Suppressor macrophage (primary cell): ENCODE data around the gene PAPOLA.

Experiments
- DNase-seq, 4 experiments: peaks; one replicate each; pipeline ENCODE4 v3.0.0-alpha.2; 2020 to 2022

The PAPOLA gene

GRCh38 chr14:96565811-96566210 lies 63.6 kb downstream of the PAPOLA start:
- no peak for DNase-seq

DNA sequence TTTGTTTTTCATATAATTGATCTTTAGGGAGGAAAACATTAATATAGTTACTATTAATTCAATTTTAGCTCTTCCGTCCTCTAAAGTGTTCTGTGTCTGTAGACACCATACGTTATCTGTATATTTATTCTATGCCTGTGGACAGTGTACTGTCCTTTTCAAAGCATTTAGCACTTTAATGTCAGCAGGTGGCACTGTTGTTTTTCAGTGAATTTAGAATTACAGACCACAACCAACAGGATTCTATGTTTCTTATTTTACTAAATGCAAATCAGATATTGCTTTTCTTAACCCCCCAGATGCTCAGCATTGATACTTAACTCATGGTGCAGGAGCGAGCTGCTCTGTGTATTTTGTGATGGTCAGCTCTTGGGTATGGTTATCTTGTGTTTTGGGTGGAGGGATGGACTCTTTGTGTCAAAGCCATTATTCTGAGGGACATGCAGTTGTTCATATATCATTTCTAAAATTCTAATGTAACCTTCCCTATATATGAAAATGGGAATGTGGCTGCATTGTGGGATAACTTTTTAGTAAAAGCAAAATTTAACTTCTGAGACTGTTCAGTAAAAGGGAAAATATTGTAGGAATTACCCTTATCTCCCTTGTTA lies 65.2 kb downstream of the PAPOLA start:
- DNase-seq, result peak; percentile 21 to 53 (median 40)

- DNase-seq, result no peak
Measured at GRCh38 chr14:96568621-96569020, 66.4 kb downstream of the PAPOLA start.

DNA sequence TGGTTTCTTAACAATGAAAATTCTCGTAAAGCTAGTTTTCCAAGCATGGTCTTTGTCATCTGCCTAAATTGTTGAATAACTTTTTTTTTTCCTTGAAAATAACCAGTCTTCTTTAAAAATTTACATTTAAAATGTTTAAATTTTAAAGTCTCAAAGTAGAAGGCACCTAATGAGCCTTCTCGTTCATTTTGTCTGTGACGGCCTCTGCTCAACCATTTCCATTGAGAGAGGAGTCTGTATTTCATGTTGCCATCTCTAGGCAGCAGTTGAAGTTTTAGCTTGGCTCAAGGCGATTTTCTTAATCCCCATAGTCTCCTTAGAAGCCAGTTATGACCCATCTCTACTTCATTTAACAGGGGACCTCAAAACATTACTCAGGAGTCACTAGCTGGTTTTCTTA lies 69.1 kb downstream of the PAPOLA start:
- no peak for DNase-seq

- no peak for DNase-seq
Measured at GRCh38 chr14:96573473-96574100, 71.4 kb downstream of the PAPOLA start.

DNA sequence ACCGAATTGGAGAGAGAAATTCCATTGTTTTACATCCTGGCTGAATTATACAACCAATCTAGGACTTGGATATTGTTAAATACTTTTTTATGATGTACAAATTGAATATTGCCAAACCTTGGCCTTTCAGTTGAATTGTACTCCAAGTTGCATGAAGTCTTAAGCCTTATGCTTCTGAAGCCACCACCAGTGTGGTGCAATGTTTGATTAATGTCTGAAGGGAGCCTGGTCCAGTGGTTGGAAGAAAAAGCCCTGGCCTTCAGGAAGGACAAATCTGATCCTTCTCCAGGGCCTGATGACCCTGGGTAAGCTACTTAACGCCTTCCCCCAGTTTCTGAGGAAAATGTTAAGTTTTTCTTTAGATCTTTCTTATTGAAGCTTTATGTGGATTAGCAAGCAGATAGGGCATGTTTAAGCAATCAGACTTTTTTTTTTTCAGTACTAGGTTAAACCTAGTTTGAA lies 72.0 kb downstream of the PAPOLA start:
- DNase-seq, result no peak

- DNase-seq, result no peak
Measured at GRCh38 chr14:96574633-96575632, 72.8 kb downstream of the PAPOLA start.

- no peak for DNase-seq
Measured at GRCh38 chr14:96576359-96576758, 74.2 kb downstream of the PAPOLA start.

DNA sequence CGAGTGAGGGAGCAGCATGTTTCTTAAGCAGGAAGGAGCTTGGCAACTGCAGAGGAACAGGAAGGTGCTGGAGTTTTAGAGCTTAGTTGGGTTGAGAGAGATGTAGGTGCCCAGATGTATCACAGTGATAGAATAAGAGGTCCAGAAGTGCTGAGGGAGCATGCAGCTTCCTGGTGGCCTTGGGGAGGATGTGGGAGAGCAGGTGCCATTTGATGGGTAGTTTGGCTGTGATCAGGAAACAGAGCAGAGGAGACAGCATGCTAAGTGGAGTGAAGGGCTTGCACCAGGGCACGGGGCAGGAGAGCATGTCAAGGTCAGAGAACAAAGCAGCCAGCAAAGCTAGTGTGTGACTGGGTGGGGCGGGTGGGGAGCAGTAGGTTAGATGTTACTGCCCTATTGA lies 74.8 kb downstream of the PAPOLA start:
- no peak for DNase-seq

DNA sequence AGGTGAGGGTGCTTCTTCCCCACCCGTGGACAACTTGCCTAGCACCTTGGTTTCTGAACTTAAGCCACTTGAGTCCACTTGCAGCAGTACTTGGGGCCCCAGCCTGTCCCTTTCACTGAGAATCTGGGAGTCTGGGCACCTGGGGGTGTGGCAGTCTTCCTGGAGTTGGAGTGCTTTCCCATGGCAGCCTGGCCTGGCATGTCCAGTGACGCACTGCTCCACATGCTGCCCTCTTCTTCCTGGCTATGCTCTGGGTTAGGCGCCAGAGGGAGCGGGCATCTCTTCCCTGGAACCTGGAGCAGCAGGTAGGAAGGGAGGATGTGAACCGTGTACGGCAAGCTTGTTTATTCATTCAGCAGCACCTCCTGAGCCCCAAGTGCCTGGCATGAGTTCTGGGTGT lies 76.4 kb downstream of the PAPOLA start:
- no peak for DNase-seq

DNA sequence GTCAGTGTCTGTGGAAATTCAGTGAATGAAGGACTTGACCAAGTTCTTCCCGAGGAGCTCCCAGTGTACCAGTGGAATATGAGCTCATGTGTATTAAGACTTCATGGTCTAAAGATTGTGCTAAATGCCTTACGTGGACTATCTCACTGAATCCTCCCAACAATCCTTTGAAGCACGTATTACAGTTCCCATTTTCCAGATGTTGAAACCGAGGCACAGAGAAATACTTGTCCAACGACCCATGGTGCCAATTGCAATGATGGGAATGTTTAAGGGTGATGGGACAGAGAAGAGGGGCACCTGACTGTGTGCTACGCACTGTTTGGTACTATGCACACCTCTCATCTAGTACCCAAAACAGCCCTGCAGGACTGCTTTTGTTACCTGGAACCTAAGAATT lies 77.2 kb downstream of the PAPOLA start:
- no peak for DNase-seq

- DNase-seq, result no peak
Measured at GRCh38 chr14:96579855-96580254, 77.7 kb downstream of the PAPOLA start.

- no peak for DNase-seq
Measured at GRCh38 chr14:96580566-96580965, 78.4 kb downstream of the PAPOLA start.

DNA sequence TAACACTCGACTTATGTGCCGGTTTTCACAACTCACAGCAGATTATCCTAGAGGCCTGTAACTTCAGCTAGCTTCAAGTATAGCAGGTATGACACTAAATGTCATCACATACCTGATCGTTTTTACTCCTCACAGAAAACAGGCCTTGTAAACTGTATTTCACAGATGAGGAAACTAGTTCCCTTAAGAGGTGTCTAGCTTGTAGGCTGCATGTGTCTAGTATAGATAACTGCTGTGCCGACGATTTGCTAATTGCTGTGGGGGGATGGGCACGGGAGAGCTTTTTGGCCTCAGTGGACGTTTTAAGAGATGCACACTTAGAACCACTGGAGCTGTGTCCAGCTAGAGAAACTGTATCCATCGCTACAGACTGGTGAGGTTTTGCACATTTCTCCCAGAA lies 78.8 kb downstream of the PAPOLA start:
- no peak for DNase-seq

DNA sequence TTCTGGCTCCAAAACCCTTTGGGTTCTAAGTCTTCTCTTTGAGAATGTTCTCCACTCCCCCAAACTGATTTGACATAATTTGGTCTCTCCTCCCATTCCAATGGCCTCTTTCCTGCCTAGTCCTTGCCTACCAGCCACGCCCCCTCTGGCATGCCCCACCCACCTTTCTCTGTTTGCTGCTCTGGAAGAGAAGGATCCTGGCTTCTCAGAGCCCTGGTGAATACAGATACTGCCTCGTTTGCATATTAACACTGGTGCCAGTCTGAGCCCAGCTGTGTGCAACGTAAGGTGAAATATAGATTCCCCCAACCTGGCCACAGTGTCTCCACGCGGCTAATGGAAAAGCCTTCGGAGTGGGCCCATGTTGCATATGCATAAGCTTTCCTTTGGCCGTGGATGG lies 79.7 kb downstream of the PAPOLA start:
- no peak for DNase-seq

DNA sequence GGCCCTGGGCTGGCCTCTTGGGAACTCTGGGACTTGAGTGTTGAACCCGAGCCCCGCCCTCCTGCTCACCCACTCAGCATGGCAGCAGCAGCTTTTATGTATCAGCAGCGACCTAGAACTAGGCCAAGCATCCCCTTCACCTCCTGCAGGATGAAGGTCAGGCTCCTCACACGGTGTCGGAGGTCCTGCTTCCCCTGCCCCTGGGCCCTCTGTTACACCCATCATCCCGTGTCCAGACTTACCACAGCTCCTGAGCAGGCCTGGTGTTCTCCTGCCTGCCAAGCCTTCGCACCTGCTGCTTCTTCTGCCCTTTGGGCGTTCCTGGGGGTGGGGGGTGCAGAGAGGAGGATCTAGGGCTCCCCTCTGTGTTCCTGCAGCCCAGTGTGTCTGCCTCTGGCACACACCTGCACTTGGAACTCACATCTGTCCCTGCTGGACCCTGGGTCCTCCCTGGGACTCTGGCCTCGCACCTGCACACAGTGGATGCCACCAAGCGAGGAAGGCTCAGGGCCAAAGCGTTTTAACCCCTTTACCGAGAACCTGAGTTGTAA lies 80.3 kb downstream of the PAPOLA start:
- no peak for DNase-seq

DNA sequence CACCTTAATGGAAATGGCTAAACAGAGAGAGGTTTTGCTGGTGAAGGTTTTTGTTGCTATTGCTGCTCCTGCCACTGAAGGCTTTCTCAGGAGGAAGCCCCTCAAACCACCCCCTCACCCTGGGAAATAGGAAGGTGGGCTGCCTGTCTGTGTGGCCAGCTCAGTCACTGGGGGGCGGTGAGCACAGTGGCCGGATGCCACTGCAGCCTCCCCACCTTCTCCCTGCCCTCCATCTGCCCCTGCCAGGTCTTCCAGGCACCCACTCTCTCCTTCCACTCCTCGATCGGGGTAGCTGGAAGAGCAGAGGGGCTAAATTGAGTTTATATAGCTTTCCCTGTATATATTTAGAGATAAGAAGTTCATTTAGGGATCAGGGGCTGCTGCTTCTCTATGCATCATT lies 80.8 kb downstream of the PAPOLA start:
- DNase-seq, result no peak

DNA sequence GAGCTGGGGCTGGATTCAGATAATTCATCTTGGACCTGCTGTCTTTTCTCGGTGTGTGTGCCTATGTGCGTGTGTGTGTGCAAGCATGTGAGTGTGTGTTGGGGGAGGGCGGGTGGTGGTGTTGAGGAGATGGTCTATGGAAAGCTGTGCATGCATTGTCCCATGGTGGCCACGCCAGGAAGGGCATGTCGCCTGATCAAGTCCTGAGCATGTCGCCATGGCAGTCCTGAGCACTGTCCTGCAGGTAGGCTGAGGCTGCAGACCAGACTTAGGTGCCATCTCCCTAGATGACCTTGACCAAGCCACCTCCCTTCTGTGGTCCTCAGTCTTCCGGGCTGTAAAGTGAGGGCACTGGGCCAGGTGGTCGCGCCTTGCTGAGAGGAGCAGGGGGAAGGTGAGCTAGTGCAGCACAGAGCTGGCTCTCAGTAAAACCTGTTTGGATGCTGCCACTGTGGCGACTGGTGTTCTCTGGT lies 81.4 kb downstream of the PAPOLA start:
- no peak for DNase-seq

DNA sequence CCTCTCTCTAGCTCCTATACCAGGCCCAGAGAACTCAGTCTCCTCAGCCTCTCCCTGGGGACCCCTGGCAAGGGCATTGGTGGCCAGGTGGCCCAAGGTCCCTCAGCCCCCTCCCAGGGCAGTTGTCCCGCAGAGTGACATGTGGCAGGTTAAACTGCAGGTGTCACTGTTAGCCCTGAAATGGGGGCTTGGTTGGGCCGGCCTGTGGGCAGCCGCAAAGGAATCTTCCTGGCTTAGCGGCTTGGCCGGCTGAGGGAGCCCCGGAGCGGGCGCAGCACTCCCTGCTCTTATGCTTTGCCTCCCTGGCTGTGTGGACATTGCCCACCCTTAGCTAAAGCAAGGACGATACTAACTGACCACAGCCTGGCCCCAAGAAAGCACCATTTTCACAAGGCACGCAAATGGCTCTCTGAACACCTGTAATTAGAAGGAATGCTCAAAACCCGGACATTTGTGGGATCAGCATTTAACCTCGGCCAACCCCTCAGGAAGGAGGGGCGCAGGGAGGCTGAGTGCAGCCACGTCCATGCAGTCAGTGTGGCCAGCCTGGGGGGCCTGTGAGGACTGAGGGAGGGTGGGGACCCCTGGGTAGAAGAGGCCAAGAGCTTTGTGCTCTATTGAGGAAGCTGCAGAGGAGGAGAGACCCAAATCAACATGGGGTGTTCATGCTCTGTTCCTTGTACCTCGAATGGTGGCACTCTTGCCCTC lies 82.2 kb downstream of the PAPOLA start:
- DNase-seq, result peak; percentile 15 to 53 (median 24)

DNA sequence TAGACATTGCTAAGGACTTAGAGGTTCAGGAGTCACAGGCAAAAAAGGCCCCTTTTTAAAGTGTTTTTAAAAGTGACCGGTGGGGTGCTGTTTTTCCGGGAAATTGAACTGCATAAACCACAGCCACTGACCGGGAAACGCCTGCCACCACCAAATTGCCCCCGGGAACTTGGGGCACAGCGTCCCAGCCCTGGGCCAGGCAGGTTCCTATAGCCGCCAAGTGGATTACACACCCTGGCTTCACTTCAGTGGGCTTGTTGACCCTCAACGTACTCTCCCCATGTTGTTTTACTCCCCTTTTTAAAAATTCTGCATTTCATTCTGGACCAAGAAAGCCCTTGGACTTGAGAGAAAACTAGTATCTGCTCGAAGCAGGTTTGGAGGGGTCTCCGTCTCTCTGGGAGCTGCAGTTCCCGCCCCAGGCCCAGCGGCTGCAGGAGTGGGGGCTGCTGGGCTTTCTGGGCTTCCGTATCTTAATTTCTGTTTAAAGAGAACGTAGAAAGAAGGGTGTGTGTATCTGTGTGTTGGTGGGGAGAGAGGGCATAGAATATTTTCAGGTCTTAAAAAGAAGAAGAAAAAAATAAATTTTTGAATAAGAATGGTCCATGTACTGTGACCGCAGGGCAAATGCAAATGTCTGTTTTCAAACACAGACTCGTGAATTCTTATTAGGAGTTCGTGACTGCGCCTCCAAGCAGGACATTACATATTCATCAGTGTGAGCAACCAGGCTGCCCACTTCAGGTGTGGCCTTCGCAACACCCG lies 82.9 kb downstream of the PAPOLA start:
- no peak for DNase-seq

- no peak for DNase-seq
Measured at GRCh38 chr14:96585672-96586013, 83.5 kb downstream of the PAPOLA start.

GRCh38 chr14:96586056-96586455 lies 83.9 kb downstream of the PAPOLA start:
- no peak for DNase-seq
